Trophoblast cell (in vitro differentiated cells and primary cell): ENCODE results near the gene CCNL1.

ENCODE experiments used
- DNase-seq, 2 donors: peaks; one replicate each; pipeline ENCODE4 v3.0.0-alpha.2; 2016
- H2AFZ ChIP-seq: 2 replicates; pipeline ENCODE4 v1.6.1; 2013; ENCODE audit warnings: low read length, moderate library complexity, mild to moderate bottlenecking; ENCODE audit not compliant: insufficient read depth, poor library complexity
- H2AK5ac ChIP-seq: 2 replicates; pipeline ENCODE4 v1.6.1; 2013; ENCODE audit warnings: mild to moderate bottlenecking, low read length
- H2BK120ac ChIP-seq: 2 replicates; pipeline ENCODE4 v1.6.1; 2013; ENCODE audit warnings: low read length, mild to moderate bottlenecking, moderate library complexity; ENCODE audit not compliant: insufficient read depth, poor library complexity
- H2BK12ac ChIP-seq: 2 replicates; pipeline ENCODE4 v1.6.1; 2013; ENCODE audit warnings: mild to moderate bottlenecking, low read length, moderate library complexity
- H2BK5ac ChIP-seq: 2 replicates; pipeline ENCODE4 v1.6.1; 2013; ENCODE audit warnings: low read length, low read depth, moderate library complexity, mild to moderate bottlenecking; ENCODE audit not compliant: poor library complexity
- H3K14ac ChIP-seq: 2 replicates; pipeline ENCODE4 v1.6.1; 2013; ENCODE audit warnings: mild to moderate bottlenecking, low read length
- H3K18ac ChIP-seq: 2 replicates; pipeline ENCODE4 v1.6.1; 2013; ENCODE audit warnings: mild to moderate bottlenecking, low read length
- H3K23ac ChIP-seq: 2 replicates; pipeline ENCODE4 v1.6.1; 2013; ENCODE audit warnings: low read length
- H3K27ac ChIP-seq: 2 replicates; pipeline ENCODE4 v1.5.1; 2013; ENCODE audit warnings: low read depth, mild to moderate bottlenecking, inconsistent platforms, low read length, moderate library complexity
- H3K27me3 ChIP-seq: 2 replicates; pipeline ENCODE4 v1.6.1; 2013; ENCODE audit warnings: inconsistent platforms, mild to moderate bottlenecking, low read length, moderate library complexity; ENCODE audit not compliant: insufficient read depth
- H3K36me3 ChIP-seq, 2 experiments: 1 replicate in 1 of 2; 2 replicates in 1 of 2; pipeline ENCODE4 v1.6.1; 2013; ENCODE audit warnings: low read length in 2 of 2, mild to moderate bottlenecking in 2 of 2, moderate library complexity in 1 of 2; ENCODE audit not compliant: insufficient read depth in 2 of 2, control insufficient read depth in 1 of 2
- H3K4ac ChIP-seq: 2 replicates; pipeline ENCODE4 v1.6.1; 2013; ENCODE audit warnings: low read depth, mild to moderate bottlenecking, low read length, moderate library complexity
- H3K4me1 ChIP-seq, 2 experiments: 1 replicate in 1 of 2; 2 replicates in 1 of 2; pipeline ENCODE4 v1.6.1; 2013; ENCODE audit warnings: low read length in 2 of 2, mild to moderate bottlenecking in 2 of 2, moderate library complexity in 1 of 2; ENCODE audit not compliant: insufficient read depth in 2 of 2, control insufficient read depth in 1 of 2
- H3K4me2 ChIP-seq: 2 replicates; pipeline ENCODE4 v1.6.1; 2013; ENCODE audit warnings: inconsistent platforms, mild to moderate bottlenecking, low read length, moderate library complexity
- H3K4me3 ChIP-seq: 2 replicates; pipeline ENCODE4 v1.5.1; 2013; ENCODE audit warnings: mild to moderate bottlenecking, low read depth, low read length, inconsistent platforms
- H3K79me1 ChIP-seq: one replicate; pipeline ENCODE4 v1.6.1; 2013; ENCODE audit warnings: low read length
- H3K79me2 ChIP-seq: 2 replicates; pipeline ENCODE4 v1.6.1; 2013; ENCODE audit warnings: low read length, mild to moderate bottlenecking; ENCODE audit not compliant: control insufficient read depth, insufficient read depth, poor library complexity
- H3K9ac ChIP-seq: 2 replicates; pipeline ENCODE4 v1.6.1; 2013; ENCODE audit warnings: mild to moderate bottlenecking, low read length
- H3K9me3 ChIP-seq: 2 replicates; pipeline ENCODE4 v1.6.1; 2013; ENCODE audit warnings: low read depth, mild to moderate bottlenecking, control low read depth, inconsistent platforms, low read length; ENCODE audit not compliant: insufficient read depth
- H4K12ac ChIP-seq: 2 replicates; pipeline ENCODE4 v1.6.1; 2013; ENCODE audit warnings: low read depth, mild to moderate bottlenecking, low read length, moderate library complexity
- H4K8ac ChIP-seq: 2 replicates; pipeline ENCODE4 v1.6.1; 2013; ENCODE audit warnings: low read depth, mild to moderate bottlenecking, low read length, moderate library complexity
- H4K91ac ChIP-seq: one replicate; pipeline ENCODE4 v1.6.1; 2013; ENCODE audit warnings: low read depth, mild to moderate bottlenecking, low read length, moderate library complexity
- WGBS: extraction: QIAGEN DNeasy Blood & Tissue Kit; methylation state at CpG from one replicate; pipeline ENCODE4 v1.1.7; 2013; ENCODE audit warnings: missing lambda C conversion rate; ENCODE audit not compliant: insufficient read length, insufficient coverage; ENCODE audit errors: extremely low coverage; 5-methylcytosine and 5-hydroxymethylcytosine counted together

Gene CCNL1

DNA sequence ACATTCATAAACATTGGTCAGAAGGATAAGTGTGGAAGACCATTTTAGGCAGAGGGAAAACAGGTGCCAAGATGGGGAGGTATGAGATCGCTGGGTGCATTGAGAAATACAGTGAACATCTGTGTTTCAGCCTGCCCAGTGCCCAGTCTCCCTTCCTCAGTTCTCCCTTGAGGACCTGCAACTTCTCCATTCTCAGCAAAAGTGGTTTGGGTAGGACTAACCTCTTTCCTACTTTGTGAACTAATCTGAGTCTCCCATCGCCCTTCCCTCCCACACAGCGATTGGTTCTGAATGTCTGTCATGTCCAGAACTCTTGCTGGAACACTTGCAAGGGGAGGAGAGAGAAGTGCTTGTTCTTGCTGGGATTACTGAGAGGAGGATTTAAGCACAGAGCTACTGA is 10.9 kb upstream of the CCNL1 start:
- Histone ChIP-seq H3K23ac (no peak overlapping the region), H2BK120ac (no peak overlapping the region), H3K4me2 (no peak overlapping the region), H3K9ac (no peak overlapping the region), H4K12ac (no peak overlapping the region), H3K36me3 (no peaks in the 10 kb centered on the region), H2AFZ (no peak overlapping the region), H3K4ac (no peak overlapping the region), H3K4me1 (no peaks in the 10 kb centered on the region), H3K9me3 (no peaks in the 10 kb centered on the region), H3K14ac (no peak overlapping the region), H2AK5ac (no peak overlapping the region), H3K27ac (no peak overlapping the region), H3K79me1 (peaks cover 5% of the 10 kb centered on the region), H3K4me3 (no peak overlapping the region), H3K27me3 (no peaks in the 10 kb centered on the region), H3K18ac (no peak overlapping the region), H3K79me2 (peaks cover 2% of the 10 kb centered on the region), H4K91ac (no peak overlapping the region), H2BK5ac (no peak overlapping the region), H4K8ac (no peak overlapping the region), H2BK12ac (no peak overlapping the region)
- no CpG with 5 or more reads among the region's 3 CpGs for WGBS
- peak in 1 of 2 donors; percentile 7 for DNase-seq

DNA sequence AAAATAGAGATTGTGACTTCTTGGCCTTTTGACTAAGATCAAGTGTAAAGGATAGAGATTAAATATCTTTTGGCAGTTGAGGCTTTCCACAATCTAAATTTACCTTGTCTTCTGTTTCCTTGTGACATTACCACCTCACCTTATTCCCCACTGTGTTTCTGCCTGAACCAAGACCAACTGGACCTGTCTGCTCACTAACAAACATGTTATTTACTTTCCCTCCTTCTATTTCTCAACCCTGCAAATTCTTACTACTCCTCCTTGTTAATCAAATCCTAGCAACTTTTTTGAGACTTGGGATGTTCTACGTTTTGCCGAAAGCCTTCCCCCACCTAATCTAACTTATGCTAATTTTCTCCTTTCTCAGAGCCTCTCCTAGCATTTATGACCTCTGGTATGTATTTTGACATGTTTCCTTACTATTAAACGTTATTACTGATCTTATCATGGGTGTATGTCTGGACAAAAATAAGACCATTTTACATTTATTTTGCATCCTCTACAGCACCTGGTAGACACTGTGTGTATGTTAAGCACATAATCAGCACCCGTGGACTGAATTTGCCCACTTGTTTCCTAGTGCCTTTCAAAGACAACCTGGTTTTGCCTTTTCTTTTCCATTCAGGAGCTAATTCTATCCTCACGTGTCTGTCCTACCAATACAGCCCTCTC is 7.6 kb upstream of the CCNL1 start:
- H3K9ac ChIP-seq, result no peak overlapping the region
- no peak overlapping the region for H2AK5ac ChIP-seq
- H2AFZ ChIP-seq, result no peak overlapping the region
- H3K4me2 ChIP-seq, result no peak overlapping the region
- DNase-seq, result no peak
- no peaks in the 10 kb centered on the region for H3K4me1 ChIP-seq
- H2BK120ac ChIP-seq, result no peak overlapping the region
- no peak overlapping the region for H3K4me3 ChIP-seq
- peaks cover 2% of the 10 kb centered on the region for H3K9me3 ChIP-seq
- no peak overlapping the region for H3K14ac ChIP-seq
- no CpG with 5 or more reads among the region's 5 CpGs for WGBS
- H3K27me3 ChIP-seq, result no peaks in the 10 kb centered on the region
- no peak overlapping the region for H4K12ac ChIP-seq
- no peak overlapping the region for H3K18ac ChIP-seq
- H3K4ac ChIP-seq, result no peak overlapping the region
- no peak overlapping the region for H3K27ac ChIP-seq
- H3K79me2 ChIP-seq, result no peaks in the 10 kb centered on the region
- no peak overlapping the region for H3K23ac ChIP-seq
- H4K8ac ChIP-seq, result no peak overlapping the region
- H2BK5ac ChIP-seq, result no peak overlapping the region
- no peaks in the 10 kb centered on the region for H3K79me1 ChIP-seq
- H4K91ac ChIP-seq, result no peak overlapping the region
- H3K36me3 ChIP-seq, result no peaks in the 10 kb centered on the region
- H2BK12ac ChIP-seq, result no peak overlapping the region

GRCh38 chr3:157166561-157166960 is 6.6 kb upstream of the CCNL1 start:
- Histone ChIP-seq H3K23ac (no peak overlapping the region), H2AK5ac (no peak overlapping the region), H3K36me3 (no peaks in the 10 kb centered on the region), H3K79me1 (no peaks in the 10 kb centered on the region), H3K9me3 (peaks cover 2% of the 10 kb centered on the region), H3K27ac (no peak overlapping the region), H2AFZ (no peak overlapping the region), H3K4ac (no peak overlapping the region), H3K4me2 (no peak overlapping the region), H2BK12ac (no peak overlapping the region), H3K27me3 (no peaks in the 10 kb centered on the region), H3K79me2 (no peaks in the 10 kb centered on the region), H4K91ac (no peak overlapping the region), H4K12ac (no peak overlapping the region), H3K18ac (no peak overlapping the region), H3K9ac (no peak overlapping the region), H3K4me1 (no peaks in the 10 kb centered on the region), H2BK5ac (no peak overlapping the region), H4K8ac (no peak overlapping the region), H3K4me3 (no peak overlapping the region), H3K14ac (no peak overlapping the region), H2BK120ac (no peak overlapping the region)
- no peak for DNase-seq
- WGBS, result no CpG with 5 or more reads among the region's 2 CpGs

GRCh38 chr3:157166115-157166514 is 6.2 kb upstream of the CCNL1 start:
- no peak overlapping the region for H4K8ac ChIP-seq
- H3K79me2 ChIP-seq, result no peaks in the 10 kb centered on the region
- H4K91ac ChIP-seq, result no peak overlapping the region
- H3K4me2 ChIP-seq, result no peak overlapping the region
- H3K9ac ChIP-seq, result no peak overlapping the region
- no peaks in the 10 kb centered on the region for H3K4me1 ChIP-seq
- peaks cover 2% of the 10 kb centered on the region for H3K9me3 ChIP-seq
- H2AFZ ChIP-seq, result no peak overlapping the region
- H2BK12ac ChIP-seq, result no peak overlapping the region
- H3K18ac ChIP-seq, result no peak overlapping the region
- H3K14ac ChIP-seq, result no peak overlapping the region
- no peak overlapping the region for H4K12ac ChIP-seq
- no peak overlapping the region for H2AK5ac ChIP-seq
- H3K4ac ChIP-seq, result no peak overlapping the region
- no peak overlapping the region for H2BK120ac ChIP-seq
- no peak for DNase-seq
- no peaks in the 10 kb centered on the region for H3K79me1 ChIP-seq
- H3K23ac ChIP-seq, result no peak overlapping the region
- no peaks in the 10 kb centered on the region for H3K27me3 ChIP-seq
- H3K4me3 ChIP-seq, result no peak overlapping the region
- H3K36me3 ChIP-seq, result no peaks in the 10 kb centered on the region
- H3K27ac ChIP-seq, result no peak overlapping the region
- no peak overlapping the region for H2BK5ac ChIP-seq
